ENCODE results near the gene DPF3. TPM values are rescaled to one million over a fixed set of nuclear protein-coding genes. Genes with fewer than 3 reads are reported as not detected.

Gene DPF3
- total RNA-seq, 6 experiments from 2014 or later, result 1.2 to 5.7 (median 2.9) TPM

GRCh38 chr14:72651081-72651480 is 242.8 kb downstream of the DPF3 start:
- Histone ChIP-seq H3K36me3 (no peaks in the 10 kb centered on the region), H3K4me1 (no peaks in the 10 kb centered on the region), H3K9me3 (no peaks in the 10 kb centered on the region), H3K27me3 (no peaks in the 10 kb centered on the region), H3K27ac (no peak overlapping the region), H3K4me3 (no peak overlapping the region)
- intact Hi-C loops (cut with DNase I), result no loop called here
- no peak for DNase-seq
- peak in 1 of 4 donors; percentile 28 for ATAC-seq
- WGBS (ENCODE audit: insufficient coverage, low coverage, low lambda C conversion rate, missing lambda C conversion rate), result 40% methylated on average over 5 of the region's 6 CpGs
- TF ChIP-seq CTCF (IDR thresholded peaks at IDR 0.05) (no peak), POLR2A (IDR thresholded peaks at IDR 0.05) (no peak)

DNA sequence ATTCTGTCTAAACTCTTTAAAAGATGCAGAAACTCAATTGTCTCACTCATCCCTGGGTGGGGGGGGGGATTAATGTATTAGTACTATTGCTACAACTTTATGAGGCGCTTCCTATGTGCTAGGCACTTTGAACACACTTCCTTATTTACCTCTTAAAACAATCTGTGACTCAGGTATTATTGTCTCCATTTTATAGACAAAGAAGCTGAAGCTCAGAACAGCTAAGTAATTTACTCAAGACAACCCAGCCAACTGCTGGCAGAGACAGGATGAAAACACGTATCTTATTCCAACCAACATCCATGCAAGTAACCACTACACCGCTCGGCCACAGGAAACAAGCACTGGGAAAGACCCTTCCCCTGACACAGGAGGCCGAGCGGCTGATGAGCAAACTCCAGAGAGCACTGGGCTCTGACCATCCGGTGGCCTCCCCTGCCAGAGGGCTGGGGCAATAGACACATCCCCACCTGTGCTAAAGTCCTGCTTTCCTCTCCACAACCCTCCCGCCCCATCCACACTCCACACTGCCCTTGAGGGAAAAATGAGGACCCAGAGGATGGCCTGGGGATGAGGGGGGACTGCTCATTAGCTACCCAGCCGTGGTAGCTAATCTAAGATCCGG is 244.2 kb downstream of the DPF3 start:
- TF ChIP-seq CTCF (IDR thresholded peaks at IDR 0.05), result no peak
- Histone ChIP-seq H3K4me3 (no peak overlapping the region), H3K9me3 (no peaks in the 10 kb centered on the region), H3K27me3 (no peaks in the 10 kb centered on the region), H3K4me1 (no peaks in the 10 kb centered on the region), H3K36me3 (no peaks in the 10 kb centered on the region), H3K27ac (no peak overlapping the region)
- no peak for DNase-seq
- intact Hi-C loops (cut with DNase I), result no loop called here
- no peak for ATAC-seq
- WGBS (ENCODE audit: insufficient coverage, low coverage, low lambda C conversion rate, missing lambda C conversion rate), result 69% methylated on average over 6 of the region's 10 CpGs

- no peak for ATAC-seq
- TF ChIP-seq POLR2A (IDR thresholded peaks at IDR 0.05), result no peak
- no peak for TF ChIP-seq CTCF (IDR thresholded peaks at IDR 0.05)
- H3K27me3 ChIP-seq, result no peaks in the 10 kb centered on the region
- H3K4me3 ChIP-seq, result no peak overlapping the region
- intact Hi-C loops (cut with DNase I), result no loop called here
- no peaks in the 10 kb centered on the region for H3K9me3 ChIP-seq
- no peaks in the 10 kb centered on the region for H3K4me1 ChIP-seq
- H3K27ac ChIP-seq, result no peak overlapping the region
- no peak for DNase-seq
- H3K36me3 ChIP-seq, result no peaks in the 10 kb centered on the region
- 91% methylated on average over 9 of the region's 9 CpGs for WGBS (ENCODE audit: insufficient coverage, low coverage, low lambda C conversion rate, missing lambda C conversion rate)
These were observed 246.1 kb downstream of the DPF3 start for GRCh38 chr14:72647782-72648181.

DNA sequence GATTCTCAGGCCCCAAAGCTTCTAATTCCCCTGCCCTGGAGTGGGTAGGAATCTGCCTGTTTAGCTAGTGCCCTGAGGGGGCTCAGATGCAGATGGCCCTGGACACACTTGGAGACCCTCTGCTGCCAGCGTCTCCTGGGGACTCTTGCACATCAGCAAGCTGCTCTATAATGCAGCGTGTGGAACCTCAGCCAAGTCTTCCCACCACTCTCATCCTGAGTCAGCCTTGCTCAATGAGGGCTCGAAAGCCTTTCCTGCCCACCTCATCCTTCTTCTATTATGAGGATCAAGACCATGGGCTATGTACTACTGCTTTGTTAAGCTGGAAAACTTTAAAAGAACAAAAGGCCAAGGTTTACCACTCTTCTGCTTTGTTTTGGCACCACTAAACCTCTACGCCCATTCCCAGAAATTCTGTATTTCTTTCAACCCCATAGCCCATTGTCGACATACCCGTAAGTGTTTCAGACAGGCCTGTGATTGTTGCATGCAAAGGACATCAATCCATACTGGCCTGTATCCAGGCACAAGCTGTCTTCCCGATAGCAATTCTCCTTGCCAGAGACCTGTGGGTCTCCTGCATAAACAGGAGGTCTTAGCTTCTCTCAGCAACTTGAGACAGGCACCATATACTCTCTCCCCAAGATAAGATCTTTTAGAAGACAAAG is 246.9 kb downstream of the DPF3 start:
- no peak for DNase-seq
- Histone ChIP-seq H3K36me3 (no peaks in the 10 kb centered on the region), H3K27me3 (no peaks in the 10 kb centered on the region), H3K27ac (no peak overlapping the region), H3K4me3 (no peak overlapping the region), H3K9me3 (no peaks in the 10 kb centered on the region), H3K4me1 (no peaks in the 10 kb centered on the region)
- no peak for ATAC-seq
- WGBS (ENCODE audit: insufficient coverage, low coverage, low lambda C conversion rate, missing lambda C conversion rate), result 84% methylated on average over 6 of the region's 7 CpGs
- intact Hi-C loops (cut with DNase I), result no loop called here
- TF ChIP-seq POLR2A (IDR thresholded peaks at IDR 0.05) (no peak), CTCF (IDR thresholded peaks at IDR 0.05) (no peak)

All from right lobe of liver (tissue), 6 donors.